ENCODE results near the gene CD79A.

Gene CD79A

GRCh38 chr19:41896581-41896942, 19.5 kb downstream of the CD79A start:
- in situ Hi-C loops (cut with MboI; ENCODE audit: low sequenced_read_pairs, unreplicated experiment), result no loop called here
- no peak for TF ChIP-seq CTCF (IDR thresholded peaks at IDR 0.05; ENCODE audit: borderline replicate concordance, control extremely low read depth, extremely low read depth, insufficient read depth, missing control alignments)
- DNase-seq (ENCODE audit: low spot score), result no peak

- no peak for DNase-seq (ENCODE audit: low spot score)
- in situ Hi-C loops (cut with MboI; ENCODE audit: low sequenced_read_pairs, unreplicated experiment), result no loop called here
- TF ChIP-seq CTCF (IDR thresholded peaks at IDR 0.05; ENCODE audit: borderline replicate concordance, control extremely low read depth, extremely low read depth, insufficient read depth, missing control alignments), result no peak
Observed at GRCh38 chr19:41897181-41897580, 20.1 kb downstream of the CD79A start.

- no peak for TF ChIP-seq CTCF (IDR thresholded peaks at IDR 0.05; ENCODE audit: borderline replicate concordance, control extremely low read depth, extremely low read depth, insufficient read depth, missing control alignments)
- no peak for DNase-seq (ENCODE audit: low spot score)
- in situ Hi-C loops (cut with MboI; ENCODE audit: low sequenced_read_pairs, unreplicated experiment), result no loop called here
Observed at GRCh38 chr19:41897820-41898219, 20.7 kb downstream of the CD79A start.

DNA sequence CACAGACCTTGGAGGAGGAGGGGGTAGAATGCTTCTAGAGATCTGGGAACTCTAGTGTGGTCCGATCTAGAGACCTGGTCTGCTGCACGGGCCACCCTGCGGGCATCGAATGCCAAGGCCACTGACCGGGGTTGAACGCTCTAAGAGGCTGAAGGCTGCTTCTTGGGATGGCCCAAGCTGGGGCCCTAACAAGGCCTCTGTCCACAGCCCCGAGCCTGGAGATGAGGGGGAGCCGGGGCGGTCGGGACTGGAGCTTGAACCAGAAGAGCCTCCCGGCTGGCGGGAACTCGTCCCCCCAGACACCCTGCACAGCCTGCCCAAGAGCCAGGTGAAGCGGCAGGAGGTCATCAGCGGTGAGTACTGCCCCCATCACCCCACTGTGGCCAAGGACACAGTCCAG, 21.2 kb downstream of the CD79A start:
- TF ChIP-seq CTCF (IDR thresholded peaks at IDR 0.05; ENCODE audit: borderline replicate concordance, control extremely low read depth, extremely low read depth, insufficient read depth, missing control alignments), result no peak
- in situ Hi-C loops (cut with MboI; ENCODE audit: low sequenced_read_pairs, unreplicated experiment), result no loop called here
- no peak for DNase-seq (ENCODE audit: low spot score)

DNA sequence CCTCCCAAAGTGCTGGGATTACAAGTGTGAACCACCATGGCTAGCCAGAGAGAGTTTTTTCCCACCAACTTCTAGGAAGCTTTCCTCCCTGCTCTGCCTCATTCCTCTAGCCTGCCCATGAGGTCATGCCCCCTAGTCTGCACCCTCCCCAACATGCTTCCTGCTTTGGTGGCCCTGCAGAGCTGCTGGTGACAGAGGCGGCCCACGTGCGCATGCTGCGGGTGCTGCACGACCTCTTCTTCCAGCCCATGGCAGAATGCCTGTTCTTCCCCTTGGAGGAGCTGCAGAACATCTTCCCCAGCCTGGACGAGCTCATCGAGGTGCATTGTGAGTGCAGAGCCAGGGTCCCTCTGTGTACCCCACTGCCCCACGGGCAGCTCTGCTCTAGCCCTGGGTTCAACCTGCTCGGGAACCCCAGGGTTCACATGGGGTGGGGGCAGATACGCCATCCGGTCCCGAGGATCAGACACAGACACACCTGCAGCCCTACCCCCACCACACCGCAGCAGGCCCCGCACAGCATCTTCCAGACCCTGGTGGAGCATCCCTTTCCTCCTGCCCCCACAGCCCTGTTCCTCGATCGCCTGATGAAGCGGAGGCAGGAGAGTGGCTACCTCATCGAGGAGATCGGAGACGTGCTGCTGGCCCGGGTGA, 24.8 kb downstream of the CD79A start:
- in situ Hi-C loops (cut with MboI; ENCODE audit: low sequenced_read_pairs, unreplicated experiment), result no loop called here
- DNase-seq (ENCODE audit: low spot score), result no peak
- no peak for TF ChIP-seq CTCF (IDR thresholded peaks at IDR 0.05; ENCODE audit: borderline replicate concordance, control extremely low read depth, extremely low read depth, insufficient read depth, missing control alignments)

- TF ChIP-seq CTCF (IDR thresholded peaks at IDR 0.05; ENCODE audit: borderline replicate concordance, control extremely low read depth, extremely low read depth, insufficient read depth, missing control alignments), result no peak
- in situ Hi-C loops (cut with MboI; ENCODE audit: low sequenced_read_pairs, unreplicated experiment), result no loop called here
- no peak for DNase-seq (ENCODE audit: low spot score)
Observed at GRCh38 chr19:41902594-41902993, 25.5 kb downstream of the CD79A start.
